K562 (cell line): ENCODE data around the gene GOLGA2. TPM values are rescaled to one million over a fixed set of nuclear protein-coding genes. Genes with fewer than 3 reads are reported as not detected.

Experiments used
- ADNP ChIP-seq: fragments of 200-800 bp; sonication (Bioruptor generic); IDR thresholded peaks from 2 replicates; pipeline ENCODE4 v1.6.1; 2016; ENCODE audit warnings: missing genetic modification characterization, missing compliant biosample characterization
- BDP1 ChIP-seq: IDR thresholded peaks from 3 replicates; pipeline ENCODE4 v1.6.1; 2011; ENCODE audit not compliant: insufficient read length, insufficient read depth
- FUS ChIP-seq: fragments of 200-400 bp; formaldehyde crosslinking; optimal IDR thresholded peaks from 2 replicates; pipeline ENCODE3; 2017; ENCODE audit warnings: low read depth, low read length
- HDAC1 ChIP-seq, 2 experiments: fragments of 450-650 bp; IDR thresholded peaks; 2 replicates each; pipeline ENCODE4 v1.6.1; 2016 to 2017; ENCODE audit warnings: inconsistent platforms in 1 of 2, mild to moderate bottlenecking in 1 of 2, moderate library complexity in 1 of 2
- JUNB ChIP-seq: fragments of 450-650 bp; formaldehyde crosslinking; conservative IDR thresholded peaks from 2 replicates; pipeline ENCODE4 v1.4.0; 2020; ENCODE audit warnings: mild to moderate bottlenecking
- KAT2B ChIP-seq: IDR thresholded peaks from one replicate; pipeline ENCODE4 v1.6.1; 2012; ENCODE audit warnings: low read depth, mild to moderate bottlenecking, control low read depth, inconsistent platforms, low read length, moderate library complexity
- MAFG ChIP-seq: fragments of 450-650 bp; conservative IDR thresholded peaks from 2 replicates; pipeline ENCODE4 v1.6.1; 2016; ENCODE audit warnings: missing genetic modification characterization, missing compliant biosample characterization
- NFIX ChIP-seq: fragments of 250-450 bp; sonication (Bioruptor Pico); IDR thresholded peaks from 2 replicates; pipeline ENCODE4 v1.4.0; 2020; ENCODE audit warnings: low read depth, mild to moderate bottlenecking, moderate library complexity
- RB1 ChIP-seq: fragments of 450-650 bp; IDR thresholded peaks from 2 replicates; pipeline ENCODE4 v1.6.1; 2017; ENCODE audit warnings: low read depth, mild to moderate bottlenecking
- SIN3A ChIP-seq, 2 experiments: fragments of 150-350 bp in 1 of 2; IDR thresholded peaks; 2 replicates each; pipeline ENCODE4 v1.6.1; 2011 to 2016; ENCODE audit warnings: borderline replicate concordance in 2 of 2, low read depth in 2 of 2, low read length in 2 of 2, mild to moderate bottlenecking in 2 of 2, moderate library complexity in 2 of 2; ENCODE audit not compliant: control insufficient read depth in 1 of 2
- SRF ChIP-seq, 2 experiments: fragments of 250-450, 450-650 bp in 1 of 2; sonication (Bioruptor Pico) in 1 of 2; sonication (generic) in 1 of 2; formaldehyde crosslinking; IDR thresholded peaks; 2 replicates each; pipeline versions ENCODE4 v1.5.0 to v1.5.1; 2020 to 2022; ENCODE audit warnings: mild to moderate bottlenecking in 1 of 2, missing genetic modification reagents in 1 of 2
- STAT5B ChIP-seq: fragments of 250-450 bp; sonication (Bioruptor Pico); IDR thresholded peaks from 2 replicates; pipeline ENCODE4 v1.8.0; 2021; ENCODE audit warnings: mild to moderate bottlenecking, inconsistent platforms
- SUPT5H ChIP-seq: fragments of 450-650 bp; IDR thresholded peaks from 2 replicates; pipeline ENCODE4 v1.6.1; 2016
- TAF15 ChIP-seq: fragments of 200-400 bp; formaldehyde crosslinking; IDR thresholded peaks from 2 replicates; pipeline ENCODE4 v1.6.1; 2017; ENCODE audit warnings: mild to moderate bottlenecking, low read depth, low read length, moderate library complexity
- TARDBP ChIP-seq: fragments of 450-650 bp; IDR thresholded peaks from 2 replicates; pipeline ENCODE4 v1.6.1; 2016
- TGIF2 ChIP-seq: sonication (generic); formaldehyde crosslinking; IDR thresholded peaks from 2 replicates; pipeline ENCODE4 v1.8.1; 2022; ENCODE audit warnings: mild to moderate bottlenecking, missing genetic modification reagents, moderate library complexity
- WHSC1 ChIP-seq: IDR thresholded peaks from one replicate; pipeline ENCODE4 v1.6.1; 2012; ENCODE audit warnings: low read length, control low read depth, inconsistent platforms
- ZNF224 ChIP-seq: sonication (generic); formaldehyde crosslinking; IDR thresholded peaks from 2 replicates; pipeline ENCODE4 v1.8.0; 2022; ENCODE audit warnings: mild to moderate bottlenecking, missing genetic modification reagents
- ZNF384 ChIP-seq: IDR thresholded peaks from 2 replicates; pipeline ENCODE4 v1.6.1; 2012; ENCODE audit warnings: low read depth, low read length, improper control_type of control experiment
- ZNF444 ChIP-seq: fragments of 250-450 bp; sonication (Bioruptor Pico); IDR thresholded peaks from 2 replicates; pipeline ENCODE4 v1.4.0; 2020; ENCODE audit warnings: mild to moderate bottlenecking, moderate library complexity
- ZNF785 ChIP-seq: fragments of 250-450 bp; sonication (Bioruptor Pico); IDR thresholded peaks from 2 replicates; pipeline ENCODE4 v1.4.0; 2020; ENCODE audit warnings: mild to moderate bottlenecking
- polyA plus RNA-seq, 8 experiments: library from polyadenylated mRNA; depleted of rRNA in 4 of 8; stranded (reverse) in 5 of 8; unstranded in 3 of 8; fragments of >200 nt; fragmentation: Nextera tagmentation in 2 of 8; fragmentation: Illumina TruSeq in 1 of 8; extraction: Ambion mirVana in 2 of 8; extraction: Trizol in 1 of 8; gene quantifications; 2 replicates each; pipeline versions ENCODE4 v1.2.1 to v1.2.3, GENCODE V29; 2011 to 2014; ENCODE audit warnings: inconsistent platforms in 1 of 8, missing spikeins in 1 of 8
- total RNA-seq, 7 experiments: library from RNA; depleted of rRNA in 6 of 7; stranded (reverse); fragments of >200 nt in 6 of 7; fragmentation: Illumina TruSeq in 2 of 7; extraction: Trizol in 2 of 7; gene quantifications; 2 replicates each; pipeline versions ENCODE4 v1.2.1 to v1.2.3, GENCODE V29; 2011 to 2021; ENCODE audit warnings: low replicate concordance in 1 of 7
- TF ChIP-seq, protein P1 (sequence below): sonication (generic); formaldehyde crosslinking; IDR thresholded peaks from 2 replicates; pipeline ENCODE4 v1.9.0; 2022; ENCODE audit warnings: mild to moderate bottlenecking, missing genetic modification reagents
- TF ChIP-seq, protein P2 (sequence below): sonication (generic); formaldehyde crosslinking; IDR thresholded peaks from 2 replicates; pipeline ENCODE4 v1.8.1; 2023; ENCODE audit warnings: missing genetic modification reagents, mild to moderate bottlenecking, borderline replicate concordance

Gene GOLGA2
- total and polyA plus RNA-seq, 9 of the 15 experiments (the other 6 are each of a cell fraction or from before 2014, with no cell fraction given), result 15.7 to 138 (median 76.0) TPM

DNA sequence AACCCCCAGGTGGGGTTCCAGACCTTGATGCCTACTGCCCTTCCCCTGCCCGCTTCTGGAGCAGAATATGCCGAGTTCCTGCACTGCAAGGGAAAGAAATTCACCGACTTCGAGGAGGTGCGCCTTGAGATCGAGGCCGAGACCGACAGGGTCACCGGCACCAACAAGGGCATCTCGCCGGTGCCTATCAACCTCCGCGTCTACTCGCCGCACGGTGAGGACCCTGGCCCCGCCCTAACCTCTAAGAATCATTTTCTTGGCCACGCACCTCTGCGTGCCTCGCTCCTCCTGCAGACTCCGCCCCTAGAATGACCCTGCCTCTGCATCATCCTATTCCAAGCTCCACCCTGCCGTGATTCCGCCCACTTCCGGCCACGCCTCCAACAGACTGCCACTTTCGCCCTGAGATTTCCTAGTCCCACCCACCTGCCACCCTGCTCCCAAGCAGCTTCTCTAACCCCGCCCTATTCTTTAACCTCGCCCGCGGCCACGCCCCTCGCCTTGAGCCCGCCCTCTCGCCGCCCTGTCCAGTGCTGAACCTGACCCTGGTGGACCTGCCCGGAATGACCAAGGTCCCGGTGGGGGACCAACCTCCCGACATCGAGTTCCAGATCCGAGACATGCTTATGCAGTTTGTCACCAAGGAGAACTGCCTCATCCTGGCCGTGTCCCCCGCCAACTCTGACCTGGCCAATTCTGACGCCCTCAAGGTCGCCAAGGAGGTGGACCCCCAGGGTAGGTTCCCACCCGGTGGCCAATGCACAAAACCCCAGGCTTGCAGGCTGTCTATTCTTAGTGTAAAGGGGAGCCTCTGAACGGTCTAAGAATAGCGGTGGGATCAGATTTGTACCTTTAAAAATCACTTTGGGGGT is 57.1 kb downstream of the GOLGA2 start (continued):
- no peak for TF ChIP-seq ADNP (tag)
- TF ChIP-seq HDAC1 (IDR thresholded peaks at IDR 0.05), result peak in 1 of 2 experiments; percentile 75; a peak in 2 of 4 replicates
- TF ChIP-seq, protein P1, sequence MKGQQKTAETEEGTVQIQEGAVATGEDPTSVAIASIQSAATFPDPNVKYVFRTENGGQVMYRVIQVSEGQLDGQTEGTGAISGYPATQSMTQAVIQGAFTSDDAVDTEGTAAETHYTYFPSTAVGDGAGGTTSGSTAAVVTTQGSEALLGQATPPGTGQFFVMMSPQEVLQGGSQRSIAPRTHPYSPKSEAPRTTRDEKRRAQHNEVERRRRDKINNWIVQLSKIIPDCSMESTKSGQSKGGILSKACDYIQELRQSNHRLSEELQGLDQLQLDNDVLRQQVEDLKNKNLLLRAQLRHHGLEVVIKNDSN (CRISPR knock-in tag), result no peak
- no peak for TF ChIP-seq KAT2B
- no peak for TF ChIP-seq TAF15
- TF ChIP-seq NFIX, result no peak
- no peak for TF ChIP-seq BDP1
- TF ChIP-seq JUNB, result no peak
- TF ChIP-seq STAT5B, result no peak
- no peak for TF ChIP-seq TARDBP
- TF ChIP-seq WHSC1, result no peak
- no peak for TF ChIP-seq FUS
- peak in 1 of 2 experiments; percentile 60; a peak in 1 of 4 replicates for TF ChIP-seq SRF (CRISPR knock-in tag; IDR thresholded peaks at IDR 0.05)
- peak; percentile 74 for TF ChIP-seq SUPT5H
- 0 out of 4 replicates have a peak, but pooled peaks of 1 of the 2 experiments have one; percentile 21 for TF ChIP-seq SIN3A (IDR thresholded peaks at IDR 0.05; ENCODE audit: borderline replicate concordance in 2 of 2, control insufficient read depth in 1 of 2, low read depth in 2 of 2, low read length in 2 of 2)
- TF ChIP-seq ZNF224 (CRISPR knock-in tag), result no peak
- TF ChIP-seq ZNF384, result no peak
- no peak for TF ChIP-seq TGIF2 (CRISPR knock-in tag)
- no peak for TF ChIP-seq ZNF444
- TF ChIP-seq ZNF785 (CRISPR knock-in tag), result no peak; the same call in 1 of the 2 replicates
- TF ChIP-seq, protein P2, sequence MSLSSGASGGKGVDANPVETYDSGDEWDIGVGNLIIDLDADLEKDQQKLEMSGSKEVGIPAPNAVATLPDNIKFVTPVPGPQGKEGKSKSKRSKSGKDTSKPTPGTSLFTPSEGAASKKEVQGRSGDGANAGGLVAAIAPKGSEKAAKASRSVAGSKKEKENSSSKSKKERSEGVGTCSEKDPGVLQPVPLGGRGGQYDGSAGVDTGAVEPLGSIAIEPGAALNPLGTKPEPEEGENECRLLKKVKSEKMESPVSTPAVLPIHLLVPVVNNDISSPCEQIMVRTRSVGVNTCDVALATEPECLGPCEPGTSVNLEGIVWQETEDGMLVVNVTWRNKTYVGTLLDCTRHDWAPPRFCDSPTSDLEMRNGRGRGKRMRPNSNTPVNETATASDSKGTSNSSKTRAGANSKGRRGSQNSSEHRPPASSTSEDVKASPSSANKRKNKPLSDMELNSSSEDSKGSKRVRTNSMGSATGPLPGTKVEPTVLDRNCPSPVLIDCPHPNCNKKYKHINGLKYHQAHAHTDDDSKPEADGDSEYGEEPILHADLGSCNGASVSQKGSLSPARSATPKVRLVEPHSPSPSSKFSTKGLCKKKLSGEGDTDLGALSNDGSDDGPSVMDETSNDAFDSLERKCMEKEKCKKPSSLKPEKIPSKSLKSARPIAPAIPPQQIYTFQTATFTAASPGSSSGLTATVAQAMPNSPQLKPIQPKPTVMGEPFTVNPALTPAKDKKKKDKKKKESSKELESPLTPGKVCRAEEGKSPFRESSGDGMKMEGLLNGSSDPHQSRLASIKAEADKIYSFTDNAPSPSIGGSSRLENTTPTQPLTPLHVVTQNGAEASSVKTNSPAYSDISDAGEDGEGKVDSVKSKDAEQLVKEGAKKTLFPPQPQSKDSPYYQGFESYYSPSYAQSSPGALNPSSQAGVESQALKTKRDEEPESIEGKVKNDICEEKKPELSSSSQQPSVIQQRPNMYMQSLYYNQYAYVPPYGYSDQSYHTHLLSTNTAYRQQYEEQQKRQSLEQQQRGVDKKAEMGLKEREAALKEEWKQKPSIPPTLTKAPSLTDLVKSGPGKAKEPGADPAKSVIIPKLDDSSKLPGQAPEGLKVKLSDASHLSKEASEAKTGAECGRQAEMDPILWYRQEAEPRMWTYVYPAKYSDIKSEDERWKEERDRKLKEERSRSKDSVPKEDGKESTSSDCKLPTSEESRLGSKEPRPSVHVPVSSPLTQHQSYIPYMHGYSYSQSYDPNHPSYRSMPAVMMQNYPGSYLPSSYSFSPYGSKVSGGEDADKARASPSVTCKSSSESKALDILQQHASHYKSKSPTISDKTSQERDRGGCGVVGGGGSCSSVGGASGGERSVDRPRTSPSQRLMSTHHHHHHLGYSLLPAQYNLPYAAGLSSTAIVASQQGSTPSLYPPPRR (CRISPR knock-in tag), result no peak
- no peak for TF ChIP-seq RB1
- TF ChIP-seq MAFG (tag), result no peak
